HCT116 (cell line): Measurements from ENCODE around the gene DDX20. TPM values are rescaled to one million over a fixed set of nuclear protein-coding genes. Genes with fewer than 3 reads are reported as not detected.
A peak's percentile ranks its signal among the peaks of the same experiment; 100 is the strongest.

ENCODE experiments used
- ATAC-seq: fragments of 200-7000 bp; cut with Tn5 transposase; 2 replicates; pipeline ENCODE4 v1.9.1; 2020; ENCODE audit warnings: mild to moderate bottlenecking, moderate library complexity
- BruUV-seq: library from RNA; stranded (reverse); fragments of 400-500 nt; replicated peaks from 2 replicates; lab custom pipeline; 2021; lab: Mats Ljungman, UMichigan
- CTCF ChIA-PET: fragments of 300-600 bp; sonication (Branson Sonifier 250); formaldehyde crosslinking; loops from one replicate; lab custom pipeline; 2021; ENCODE audit warnings: antibody characterized with exemption; lab: Charles Lee
- POLR2A ChIA-PET: fragments of 300-600, 350-600 bp; sonication (Branson Sonifier 250); formaldehyde crosslinking; loops from one replicate; lab custom pipeline; 2021; ENCODE audit warnings: antibody characterized with exemption; lab: Charles Lee
- RAD21 ChIA-PET, 2 experiments: fragments of 300-600 bp; sonication (Branson Sonifier 250); formaldehyde crosslinking; loops; one replicate each; lab custom pipeline; 2023; ENCODE audit warnings: low total read pairs in 2 of 2; ENCODE audit not compliant: uncharacterized antibody in 2 of 2, unreplicated experiment in 2 of 2, low non-redundant PET in 1 of 2; lab: Charles Lee
- DNase-seq: peaks from one replicate; pipeline ENCODE4 v3.0.0-alpha.2; 2010; ENCODE audit warnings: low read depth, low spot score
- H2AFZ ChIP-seq: fragments of 200-600 bp; shearing (Covaris generic), sonication (generic); 2 replicates; pipeline ENCODE4 v1.6.1; 2017; ENCODE audit warnings: low read depth, mixed run types, mixed read lengths, antibody characterized with exemption, low read length; ENCODE audit not compliant: poor library complexity, severe bottlenecking
- H3K27ac ChIP-seq: 2 replicates; pipeline ENCODE4 v1.5.1; 2012; ENCODE audit warnings: low read depth, low read length
- H3K27me3 ChIP-seq: fragments of 200-600 bp; sonication (generic); 2 replicates; pipeline ENCODE4 v1.6.1; 2016; ENCODE audit warnings: mixed run types, low read length, mixed read lengths; ENCODE audit not compliant: insufficient read depth
- H3K36me3 ChIP-seq, 2 experiments: fragments of 200-500 bp in 1 of 2; fragments of 200-600 bp in 1 of 2; sonication (Bioruptor generic) in 1 of 2; sonication (generic) in 1 of 2; 2 replicates each; pipeline versions ENCODE4 v1.5.1 to v1.6.1; 2014 to 2016; ENCODE audit warnings: low read length in 2 of 2, inconsistent platforms in 1 of 2, mixed read lengths in 1 of 2, mixed run types in 1 of 2; ENCODE audit not compliant: insufficient read depth in 2 of 2, control insufficient read depth in 1 of 2
- H3K4me1 ChIP-seq, 2 experiments: fragments of 200-600 bp in 1 of 2; sonication (generic) in 1 of 2; 2 replicates each; pipeline versions ENCODE4 v1.5.1 to v1.6.1; 2012 to 2017; ENCODE audit warnings: low read length in 2 of 2, inconsistent platforms in 1 of 2, mild to moderate bottlenecking in 1 of 2, mixed read lengths in 1 of 2, mixed run types in 1 of 2, moderate library complexity in 1 of 2; ENCODE audit not compliant: insufficient read depth in 2 of 2, control insufficient read depth in 1 of 2
- H3K4me2 ChIP-seq: fragments of 200-600 bp; sonication (generic); 2 replicates; pipeline ENCODE4 v1.6.1; 2017; ENCODE audit warnings: mixed run types, low read length, mixed read lengths
- H3K4me3 ChIP-seq, 2 experiments: fragments of 200-600 bp in 1 of 2; sonication (generic) in 1 of 2; replicated peaks in 1 of 2; 2 replicates each; pipeline ENCODE4 v1.5.1; 2011 to 2016; ENCODE audit warnings: low read length in 2 of 2, control low read depth in 1 of 2, low read depth in 1 of 2, mild to moderate bottlenecking in 1 of 2, mixed read lengths in 1 of 2, mixed run types in 1 of 2
- H3K79me2 ChIP-seq: fragments of 200-600 bp; sonication (generic); 2 replicates; pipeline ENCODE4 v1.6.1; 2017; ENCODE audit warnings: mild to moderate bottlenecking, mixed run types, low read length, moderate library complexity, mixed read lengths; ENCODE audit not compliant: insufficient read depth
- H3K9ac ChIP-seq: fragments of 200-600 bp; sonication (generic); 2 replicates; pipeline ENCODE4 v1.6.1; 2016; ENCODE audit warnings: low read length, mixed read lengths
- H3K9me2 ChIP-seq: fragments of 200-600 bp; sonication (generic), shearing (Covaris generic); 2 replicates; pipeline ENCODE4 v1.6.1; 2017; ENCODE audit warnings: mixed run types, mild to moderate bottlenecking, moderate library complexity; ENCODE audit not compliant: insufficient read depth
- H3K9me3 ChIP-seq, 2 experiments: fragments of 200-500 bp in 1 of 2; fragments of 200-600 bp in 1 of 2; sonication (Bioruptor generic) in 1 of 2; sonication (generic) in 1 of 2; 2 replicates each; pipeline ENCODE4 v1.6.1; 2014 to 2017; ENCODE audit warnings: low read length in 2 of 2, mixed read lengths in 2 of 2, inconsistent platforms in 1 of 2, low read depth in 1 of 2, mild to moderate bottlenecking in 1 of 2, mixed run types in 1 of 2, moderate library complexity in 1 of 2; ENCODE audit not compliant: control insufficient read depth in 1 of 2, insufficient read depth in 1 of 2
- H4K20me1 ChIP-seq: fragments of 200-600 bp; sonication (generic), shearing (Covaris generic); 2 replicates; pipeline ENCODE4 v1.6.1; 2017; ENCODE audit warnings: mixed run types, mild to moderate bottlenecking, moderate library complexity; ENCODE audit not compliant: insufficient read depth
- CBX3 ChIP-seq: IDR thresholded peaks from 2 replicates; pipeline ENCODE4 v1.6.1; 2012; ENCODE audit warnings: low read depth
- CTCF ChIP-seq, 3 experiments: fragments of 200-600 bp in 1 of 3; sonication (generic) in 1 of 3; IDR thresholded peaks in 2 of 3; conservative IDR thresholded peaks in 1 of 3; 2 replicates each; pipeline ENCODE4 v1.5.1; 2012 to 2017; ENCODE audit warnings: low read depth in 2 of 3, low read length in 2 of 3, antibody characterized with exemption in 1 of 3, borderline replicate concordance in 1 of 3, control low read depth in 1 of 3, mild to moderate bottlenecking in 1 of 3, mixed read lengths in 1 of 3, mixed run types in 1 of 3, moderate library complexity in 1 of 3; ENCODE audit not compliant: insufficient read depth in 1 of 3
- POLR2AphosphoS5 ChIP-seq: IDR thresholded peaks from 2 replicates; pipeline ENCODE4 v1.6.1; 2011; ENCODE audit warnings: mild to moderate bottlenecking, low read depth, low read length, moderate library complexity
- RAD21 ChIP-seq: IDR thresholded peaks from 2 replicates; pipeline ENCODE4 v1.6.1; 2012; ENCODE audit warnings: low read depth, mild to moderate bottlenecking
- YY1 ChIP-seq: IDR thresholded peaks from 2 replicates; pipeline ENCODE4 v1.6.1; 2011; ENCODE audit warnings: low read length, low read depth, moderate library complexity, mild to moderate bottlenecking; ENCODE audit not compliant: insufficient replicate concordance; ENCODE audit errors: extremely low read depth
- ZFX ChIP-seq: fragments of 450-650 bp; IDR thresholded peaks from 2 replicates; pipeline ENCODE4 v1.6.1; 2017
- intact Hi-C: fragments of 100-400 bp; cut with micrococcal nuclease; formaldehyde crosslinking; loops from 2 replicates; pipeline ENCODE4 v1.10.0; 2022
- total RNA-seq: library from RNA; stranded (reverse); gene quantifications from one replicate; pipeline ENCODE4 v1.2.1, GENCODE V29; 2021; ENCODE audit not compliant: unreplicated experiment

DDX20 gene
- total RNA-seq, 1 experiment from 2014 or later, result 14.9 TPM

GRCh38 chr1:111756124-111756513, 418 bp downstream of the DDX20 start:
- TF ChIP-seq ZFX, result peak; percentile 59
- TF ChIP-seq CBX3, result no peak
- no peak overlapping the region for H2AFZ ChIP-seq
- peak overlapping the region; percentile 90 for H3K9ac ChIP-seq
- intact Hi-C loops, result no loop called here
- peak overlapping the region; percentile 84 for H3K4me2 ChIP-seq
- POLR2A ChIA-PET, result no interaction called here
- peaks cover 44% of the 10 kb centered on the region for H3K79me2 ChIP-seq
- CTCF ChIA-PET, result interaction anchor here (0.7 to 2.6 kb wide), 6 partner anchors 9 to 274 kb away, joined by 3 to 8 read pairs (median 4); no protein-coding TSS in a partner anchor
- H3K9me2 ChIP-seq, result no peaks in the 10 kb centered on the region
- BruUV-seq, result no TSS peak
- peak overlapping the region; percentile 68 to 83 for H3K4me3 ChIP-seq
- H3K9me3 ChIP-seq, result no peaks in the 10 kb centered on the region
- no peaks in the 10 kb centered on the region for H3K27me3 ChIP-seq
- RAD21 ChIA-PET, result interaction anchor here in 1 of 2 experiments (1.6 kb wide), 1 partner anchor 8 kb away, joined by 3 read pairs; no protein-coding TSS in a partner anchor
- peaks cover 11 to 18% of the 10 kb centered on the region in 2 experiments for H3K4me1 ChIP-seq
- H4K20me1 ChIP-seq, result no peaks in the 10 kb centered on the region
- DNase-seq (no peak), ATAC-seq (peak; percentile 34)
- peak overlapping the region; percentile 89 for H3K27ac ChIP-seq
- H3K36me3 ChIP-seq, result peaks cover 8 to 18% of the 10 kb centered on the region in 2 experiments

- RAD21 ChIA-PET, result no interaction called here
- POLR2A ChIA-PET, result no interaction called here
- DNase-seq, result no peak
These were observed 2.7 kb downstream of the DDX20 start for GRCh38 chr1:111758373-111758772.

More at GRCh38 chr1:111758373-111758772, 2.7 kb downstream of the DDX20 start:
- Histone ChIP-seq H3K9me2 (no peaks in the 10 kb centered on the region), H3K4me1 (peaks cover 11 to 18% of the 10 kb centered on the region in 2 experiments), H3K79me2 (peaks cover 49% of the 10 kb centered on the region), H3K9ac (no peak overlapping the region), H3K27me3 (no peaks in the 10 kb centered on the region), H3K4me3 (no peak overlapping the region), H3K4me2 (no peak overlapping the region), H2AFZ (no peak overlapping the region), H4K20me1 (no peaks in the 10 kb centered on the region), H3K27ac (no peak overlapping the region), H3K36me3 (peaks cover 26 to 36% of the 10 kb centered on the region in 2 experiments), H3K9me3 (no peaks in the 10 kb centered on the region)
- ATAC-seq, result no peak
- BruUV-seq, result no TSS peak
- intact Hi-C loops, result no loop called here
- TF ChIP-seq CTCF (IDR thresholded peaks at IDR 0.05 in 2 of 3, conservative IDR thresholded peaks at IDR 0.05 in 1 of 3; ENCODE audit: borderline replicate concordance in 1 of 3, insufficient read depth in 1 of 3, low read depth in 2 of 3, low read length in 2 of 3), result peak in 1 of 3 experiments; percentile 27; a peak in 1 of 6 replicates
- TF ChIP-seq YY1, result no peak
- no peak for TF ChIP-seq RAD21
- no peak for TF ChIP-seq POLR2AphosphoS5
- CTCF ChIA-PET, result interaction anchor here (0.6 kb wide), 1 partner anchor 250 kb away, joined by 3 read pairs; no protein-coding TSS in a partner anchor
